ENCODE measurements around the gene ADAMTS13.

Gene ADAMTS13

GRCh38 chr9:133488686-133489252, 66.6 kb downstream of the ADAMTS13 start:
- DNase-seq (ENCODE audit: low spot score) (no peak), FAIRE-seq (no peak)

DNA sequence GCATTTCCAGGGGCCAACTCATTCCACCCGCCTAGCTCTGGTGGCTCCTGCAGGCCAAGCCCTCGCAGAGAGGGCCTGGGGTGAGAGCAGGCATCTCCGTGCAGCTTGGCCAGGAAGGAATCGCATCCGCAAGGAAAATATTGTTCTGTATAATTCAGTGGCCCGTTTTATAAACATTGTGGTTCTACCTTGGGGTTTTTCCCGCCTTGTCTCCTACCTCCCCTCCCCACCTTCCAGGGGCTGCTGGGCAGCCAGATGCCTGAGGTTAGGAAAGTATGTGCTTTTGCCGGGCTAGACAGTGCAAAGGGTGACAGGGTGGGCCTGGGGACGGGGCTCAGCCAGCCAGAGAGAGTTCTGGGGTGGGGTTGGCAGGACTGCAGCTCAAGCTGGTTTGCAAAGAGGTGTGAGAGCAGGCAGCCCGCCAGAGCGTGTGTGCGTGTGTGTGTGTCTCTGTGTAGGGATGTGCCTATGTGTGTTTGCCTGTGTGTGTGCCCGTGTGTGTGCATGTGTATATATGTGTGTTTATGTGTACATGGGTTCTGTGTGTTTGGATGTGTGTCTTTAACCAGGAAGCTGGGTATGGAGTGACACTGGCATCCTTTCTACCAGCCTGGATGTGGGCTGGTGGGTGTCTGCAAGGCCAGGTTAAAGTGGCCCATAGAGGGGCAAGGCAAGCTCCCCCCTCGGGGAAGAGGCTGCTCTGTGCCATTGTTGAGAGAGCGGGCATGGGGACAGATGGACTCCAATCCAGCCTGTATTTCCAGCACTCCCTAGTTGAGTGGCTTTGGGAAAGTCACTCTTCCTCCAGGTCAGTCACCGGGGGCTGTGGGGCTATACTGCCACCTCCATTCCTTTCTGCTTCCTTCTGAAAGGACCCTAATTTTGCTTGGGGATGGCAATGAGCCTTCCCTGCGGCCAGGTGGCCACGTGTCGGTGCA, 67.4 kb downstream of the ADAMTS13 start:
- DNase-seq (ENCODE audit: low spot score) = no peak
- no peak for FAIRE-seq

DNA sequence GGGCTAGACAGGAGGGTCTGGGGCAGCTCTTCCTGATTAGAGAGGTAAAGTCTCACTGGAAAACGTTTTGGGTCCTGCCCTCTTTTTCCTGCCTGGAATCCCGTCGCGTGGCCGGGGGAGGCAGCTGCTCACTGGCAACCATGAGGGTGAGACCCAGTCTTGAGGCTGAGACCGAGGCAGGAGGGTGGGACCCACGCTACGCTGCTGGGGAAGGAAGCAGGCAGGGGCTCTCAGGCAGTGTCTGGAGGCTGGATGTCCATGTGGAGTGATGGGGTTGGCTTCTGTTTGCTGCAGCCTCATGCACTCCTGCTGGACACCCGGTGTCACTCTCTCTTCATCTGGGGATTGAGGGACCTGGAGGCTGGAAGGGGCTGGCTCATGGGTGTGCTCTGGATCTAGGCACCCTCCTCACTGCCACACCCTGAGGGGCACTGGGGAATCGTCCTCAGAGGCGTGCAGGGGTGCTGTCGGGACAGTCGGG, 68.1 kb downstream of the ADAMTS13 start:
- FAIRE-seq = no peak
- no peak for DNase-seq (ENCODE audit: low spot score)

DNA sequence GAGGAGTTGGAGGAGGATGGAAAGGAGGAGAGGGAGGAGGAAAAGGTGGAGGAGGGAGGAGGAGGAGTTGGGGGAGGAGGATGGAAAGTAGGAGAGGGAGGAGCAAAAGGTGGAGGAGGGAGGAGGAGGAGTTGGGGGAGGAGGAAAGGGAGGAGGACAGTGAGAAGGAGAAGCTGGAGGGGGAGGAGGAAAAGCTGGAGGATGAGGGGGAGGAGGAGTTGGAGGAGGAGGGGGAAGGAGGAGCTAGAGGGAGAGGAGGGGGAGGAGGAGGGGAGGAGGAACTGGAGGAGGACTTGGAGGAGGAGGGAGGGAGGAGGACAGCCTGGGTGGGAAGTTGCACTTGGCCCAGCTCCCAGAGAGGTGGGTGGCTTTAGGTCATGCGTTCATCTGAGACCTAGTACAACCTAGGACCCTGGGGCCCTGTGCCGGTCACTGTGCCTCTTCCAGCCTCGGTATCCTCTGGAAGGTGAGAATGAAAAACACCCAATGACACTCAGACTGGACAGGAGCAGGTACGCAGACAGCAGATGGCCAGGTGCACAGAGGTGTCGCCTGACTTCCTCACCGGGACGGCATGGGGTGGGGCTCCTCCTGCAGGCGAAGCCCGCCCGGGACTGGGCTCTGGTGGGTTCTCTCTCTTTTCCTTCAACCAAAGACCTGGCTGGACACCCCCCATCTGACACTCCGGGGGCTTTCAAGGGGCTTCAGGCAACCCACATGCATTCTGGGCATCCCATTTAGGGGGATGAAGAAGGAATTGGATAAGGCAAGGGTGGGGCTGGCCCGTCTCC, 68.9 kb downstream of the ADAMTS13 start:
- FAIRE-seq (no peak), DNase-seq (ENCODE audit: low spot score) (no peak)

GRCh38 chr9:133491656-133491925, 69.4 kb downstream of the ADAMTS13 start:
- FAIRE-seq = no peak
- no peak for DNase-seq (ENCODE audit: low spot score)

DNA sequence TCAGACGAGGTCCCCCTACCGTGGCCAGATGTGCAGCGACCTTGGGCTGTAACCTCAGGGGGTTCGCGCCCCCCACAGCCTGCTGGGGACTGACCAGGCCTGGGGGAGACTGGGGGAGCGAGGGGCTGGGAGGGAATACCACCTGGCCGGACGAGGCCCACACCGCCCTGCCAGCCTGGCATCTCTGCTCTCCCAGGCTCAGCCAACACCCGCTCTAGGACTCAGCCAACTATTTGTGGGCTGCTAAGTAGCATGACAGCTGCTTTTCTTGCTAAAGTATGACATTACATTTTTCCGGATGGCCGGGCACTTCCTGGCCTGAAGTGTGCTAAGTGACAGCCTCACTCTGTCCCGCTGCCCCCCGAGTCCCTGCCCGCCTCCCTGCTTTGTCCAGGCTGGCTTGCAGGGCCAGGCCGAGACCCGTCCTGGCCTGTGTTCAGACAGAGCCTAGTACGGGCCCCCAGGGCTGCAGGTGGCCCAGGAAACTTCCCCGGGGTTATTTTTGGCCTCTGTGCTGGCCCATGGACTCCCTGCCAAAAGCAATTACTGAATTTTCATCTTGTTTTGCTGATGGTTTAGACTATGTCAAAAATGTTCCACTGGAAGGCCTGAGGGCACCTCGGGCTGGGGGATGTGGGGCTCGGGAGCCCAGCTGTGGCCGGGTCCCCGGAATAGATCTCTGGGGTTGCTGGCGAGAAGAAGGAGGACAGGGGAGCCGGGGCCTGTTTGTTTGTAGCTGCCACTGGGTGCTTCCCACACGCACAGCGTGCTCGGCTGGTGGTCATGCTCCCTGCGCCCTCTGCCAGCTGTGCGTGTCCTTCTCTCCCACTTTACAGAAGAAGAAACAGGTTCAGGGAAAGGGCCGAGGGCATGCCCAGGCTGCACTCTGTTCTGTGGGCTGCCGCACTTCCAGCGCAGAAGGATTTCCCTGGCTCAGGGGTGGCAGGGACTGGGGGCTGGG, 70.2 kb downstream of the ADAMTS13 start:
- DNase-seq (ENCODE audit: low spot score) (no peak), FAIRE-seq (no peak)

GRCh38 chr9:133493428-133493827, 71.3 kb downstream of the ADAMTS13 start:
- DNase-seq (ENCODE audit: low spot score) (no peak), FAIRE-seq (no peak)

DNA sequence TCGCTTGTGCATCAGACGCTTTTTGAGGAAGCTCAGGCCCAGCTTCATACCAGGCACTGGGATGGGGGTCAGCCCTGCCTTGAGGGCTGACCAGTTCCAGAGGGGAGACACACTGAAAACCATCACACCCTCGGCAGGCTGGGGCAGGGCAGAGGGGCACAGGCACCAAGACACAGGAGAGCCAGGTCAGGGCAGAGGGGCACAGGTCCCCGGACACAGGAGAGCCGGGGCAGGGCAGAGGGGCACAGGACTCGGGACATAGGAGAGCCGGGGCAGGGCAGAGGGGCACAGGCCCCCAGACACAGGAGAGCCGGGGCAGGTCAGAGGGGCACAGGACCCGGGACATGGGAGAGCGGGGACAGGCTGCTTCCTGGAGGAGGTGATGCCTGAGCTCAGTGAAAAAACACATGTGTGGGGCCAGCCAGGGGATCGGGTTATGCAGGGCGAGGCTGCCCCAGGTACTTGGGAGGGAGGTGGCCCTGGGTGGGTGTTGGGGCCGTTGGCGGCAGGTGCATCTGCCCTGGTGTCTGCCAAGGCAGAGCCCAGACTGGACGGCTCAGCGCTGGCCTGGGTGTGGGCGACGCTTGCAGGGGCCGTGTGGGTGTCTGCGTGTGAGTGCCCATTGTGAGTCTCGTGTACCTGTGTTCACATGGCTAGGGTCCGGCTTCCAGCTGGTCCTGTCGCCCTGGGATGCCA, 71.8 kb downstream of the ADAMTS13 start:
- FAIRE-seq (no peak), DNase-seq (ENCODE audit: low spot score) (no peak)

DNA sequence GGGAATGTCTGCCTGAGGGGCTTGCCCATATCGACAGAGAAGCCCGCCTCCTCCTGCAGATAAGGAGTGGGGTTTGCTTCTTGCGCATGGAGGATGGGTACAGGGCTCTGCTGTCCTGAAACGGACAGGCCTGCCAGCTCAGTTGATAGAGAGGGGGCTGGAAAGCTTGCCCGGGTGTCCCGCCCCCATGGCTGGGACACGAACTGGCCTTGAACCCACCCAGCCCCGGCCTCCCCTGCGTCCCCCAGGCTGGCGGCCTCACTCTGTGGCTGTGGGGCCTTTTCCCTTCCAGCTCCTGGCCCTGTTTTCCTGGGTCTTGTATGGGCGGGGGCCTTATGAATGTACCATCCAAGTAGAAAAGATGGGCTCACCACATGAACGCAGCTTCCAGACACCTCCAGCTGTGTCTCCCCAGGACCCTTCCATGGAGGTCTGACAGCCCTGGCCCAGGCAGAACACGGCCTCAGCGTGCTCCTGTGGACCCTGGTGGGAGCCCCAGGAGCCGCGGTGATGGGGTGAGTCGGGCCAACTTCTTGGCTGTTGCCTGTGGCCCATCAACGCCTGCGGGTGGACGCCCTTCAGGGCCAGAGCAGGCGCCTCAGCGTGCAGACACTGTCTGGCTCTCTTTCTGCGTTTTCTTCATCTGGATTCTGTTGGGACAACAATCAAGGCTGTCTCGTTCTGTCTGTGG, 72.6 kb downstream of the ADAMTS13 start:
- DNase-seq (ENCODE audit: low spot score) = no peak
- FAIRE-seq = no peak

GRCh38 chr9:133495327-133496293, 73.4 kb downstream of the ADAMTS13 start:
- FAIRE-seq (no peak), DNase-seq (ENCODE audit: low spot score) (no peak)

DNA sequence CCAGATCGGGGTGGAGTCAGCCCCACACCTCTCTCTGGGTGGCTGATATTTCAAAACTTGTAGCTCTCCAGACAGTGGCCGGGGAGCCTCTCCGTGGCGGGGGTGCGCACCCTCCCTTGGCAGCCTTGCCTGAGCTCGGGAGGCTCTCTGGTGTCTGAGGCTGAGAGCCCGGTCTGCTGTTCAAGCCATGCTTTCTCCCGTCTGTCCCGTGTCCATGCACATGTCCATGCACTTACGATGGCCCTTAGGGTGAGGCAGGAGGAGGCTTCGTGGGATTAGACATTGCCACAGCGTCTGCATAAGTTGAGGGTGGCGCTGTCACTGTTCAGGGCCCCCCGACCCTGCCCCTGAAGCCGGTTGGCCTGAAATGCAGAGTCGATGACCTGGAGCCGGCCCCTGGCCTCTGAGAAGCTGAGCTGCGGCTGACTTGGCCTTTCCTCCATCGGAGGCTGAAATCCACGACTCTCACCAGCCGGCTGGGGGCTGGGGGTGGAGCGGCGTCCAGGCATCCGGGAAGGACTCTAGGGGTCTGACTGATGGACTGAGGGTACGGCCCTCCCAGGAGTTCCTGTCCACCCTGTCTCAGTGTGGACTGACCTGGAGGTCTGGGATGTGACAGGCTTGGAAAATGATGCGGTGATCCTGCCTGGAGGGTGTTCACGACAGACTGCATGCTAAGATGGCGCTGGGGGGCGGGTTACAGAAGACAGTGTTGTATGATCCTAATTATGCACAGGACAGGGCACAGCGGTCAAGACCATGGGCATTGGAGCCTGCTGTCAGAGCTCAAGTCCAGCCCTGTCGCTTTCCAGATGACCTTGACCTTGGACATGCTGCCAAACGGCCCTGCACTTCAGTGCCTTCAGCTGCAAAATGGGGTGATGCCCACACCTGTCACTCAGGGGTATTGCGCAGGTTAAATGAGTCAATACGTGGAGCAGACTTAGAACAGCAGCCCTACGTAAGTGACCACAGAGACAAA, 75.0 kb downstream of the ADAMTS13 start:
- no peak for DNase-seq (ENCODE audit: low spot score)
- FAIRE-seq = no peak

DNA sequence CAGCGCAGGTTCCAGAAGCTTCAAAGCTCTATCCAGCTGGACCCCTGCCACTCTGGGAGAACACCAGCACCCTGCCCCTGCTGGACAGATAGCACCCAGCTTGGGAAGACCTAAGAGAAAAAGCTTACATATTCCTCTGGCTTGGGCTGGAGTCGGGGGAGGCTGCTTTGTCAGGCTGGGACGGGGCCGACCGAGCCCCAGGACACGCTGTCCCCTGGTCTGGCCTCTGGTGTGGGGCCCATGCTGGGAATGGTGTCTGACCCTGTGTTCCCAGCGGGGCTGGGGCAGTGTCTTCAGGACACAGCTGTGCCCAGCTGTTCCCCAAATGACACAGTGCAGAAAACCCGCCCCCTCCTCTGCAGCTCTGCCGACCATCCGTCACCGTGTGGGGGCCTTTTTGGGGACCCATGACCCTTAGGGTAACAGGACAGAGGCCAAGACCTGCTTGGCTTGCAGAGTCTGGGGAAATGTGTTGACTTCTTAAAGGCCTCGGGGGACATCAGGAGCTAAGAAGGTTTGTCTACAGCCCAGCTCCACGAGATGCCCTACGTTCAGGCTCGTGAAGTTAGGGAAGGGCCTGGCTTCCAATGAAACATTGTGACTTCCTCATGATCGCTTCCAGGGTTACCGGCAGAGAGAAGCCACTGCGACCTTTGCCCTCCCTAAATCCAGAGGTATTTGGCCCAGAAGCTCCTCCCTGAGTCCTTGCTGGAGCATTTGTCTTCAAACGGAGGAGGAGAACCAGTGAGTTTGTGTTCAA, 77.1 kb downstream of the ADAMTS13 start:
- no peak for FAIRE-seq
- DNase-seq (ENCODE audit: low spot score) = no peak

DNA sequence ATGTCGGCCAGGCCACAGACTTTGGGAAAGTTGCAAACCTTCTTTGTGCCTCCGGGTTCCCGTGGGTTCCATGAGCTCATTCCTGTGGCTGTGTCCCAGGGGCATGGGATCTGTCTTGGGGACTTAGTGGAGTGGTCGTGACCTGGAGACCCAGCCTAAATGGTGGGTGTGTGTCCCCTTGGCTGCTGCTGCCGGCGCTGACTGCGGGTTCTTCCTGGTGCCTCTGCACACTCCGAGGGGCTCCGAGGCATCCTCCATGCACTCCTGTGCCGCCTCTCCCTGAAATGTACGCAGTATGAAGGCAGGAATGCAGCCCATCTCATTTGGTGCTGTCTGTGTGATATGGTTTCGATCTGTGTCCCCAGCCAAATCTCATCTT, 77.7 kb downstream of the ADAMTS13 start:
- no peak for DNase-seq (ENCODE audit: low spot score)
- FAIRE-seq = no peak

- FAIRE-seq (no peak), DNase-seq (ENCODE audit: low spot score) (no peak)
Measured at GRCh38 chr9:133502112-133502511, 79.9 kb downstream of the ADAMTS13 start.

DNA sequence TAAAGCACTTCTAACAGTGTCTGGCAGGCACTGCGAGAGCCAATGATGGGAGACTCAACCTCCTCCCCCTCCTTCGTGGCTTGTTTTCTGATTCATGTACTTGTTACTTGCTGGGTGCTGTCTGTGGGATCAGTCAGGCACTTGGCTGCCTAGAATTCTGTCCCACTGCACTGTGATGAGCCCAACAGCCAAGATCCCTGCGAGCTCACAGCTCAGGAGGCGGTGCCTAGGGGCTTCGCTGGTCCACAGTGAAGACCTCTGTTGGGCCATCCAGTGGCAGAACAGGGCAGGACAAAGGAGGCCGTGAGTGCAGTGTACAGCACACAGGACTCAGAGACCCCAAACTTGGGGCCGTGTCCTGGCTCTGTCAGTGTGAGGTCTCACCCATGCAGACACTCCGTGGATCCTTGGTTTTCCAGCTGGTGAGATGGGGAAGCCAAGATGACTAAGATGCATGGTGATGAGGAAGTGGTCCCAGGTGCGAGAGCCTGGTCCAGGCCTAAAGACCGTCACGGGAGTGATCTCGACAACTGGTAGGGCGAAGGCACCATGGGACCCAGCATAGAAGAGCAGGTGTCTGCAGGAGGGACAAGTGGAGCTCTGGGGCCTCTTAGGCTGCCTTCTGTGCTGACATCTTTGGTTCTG, 83.1 kb downstream of the ADAMTS13 start:
- FAIRE-seq = no peak

GRCh38 chr9:133505901-133506652, 83.9 kb downstream of the ADAMTS13 start:
- FAIRE-seq (no peak), DNase-seq (ENCODE audit: low spot score) (no peak)

More for the DNA sequence above, 83.1 kb downstream of the ADAMTS13 start:
- peak; percentile 15 for DNase-seq (ENCODE audit: low spot score)
